ENCODE measurements around the gene CLCN2. TPM values are rescaled to one million over a fixed set of nuclear protein-coding genes. Genes with fewer than 3 reads are reported as not detected.

Gene CLCN2
- total RNA-seq, 1 experiment from 2014 or later, result 21.6 TPM

GRCh38 chr3:184345317-184346144, 15.9 kb downstream of the CLCN2 start (continued):
- no peak for TF ChIP-seq ZBTB33 (IDR thresholded peaks at IDR 0.05; ENCODE audit: extremely low read depth, insufficient replicate concordance, low read length)

- BruUV-seq (replicated peaks), result no TSS peak
- Histone ChIP-seq H3K36me3 (ENCODE audit: control insufficient read depth in 1 of 2, insufficient read depth in 2 of 2, low read length in 2 of 2) (peaks cover 5 to 9% of the 10 kb centered on the region in 2 experiments; a peak in 2 of 4 replicates), H3K9me2 (ENCODE audit: insufficient read depth) (no peaks in the 10 kb centered on the region), H3K27ac (ENCODE audit: low read depth, low read length) (no peak overlapping the region), H3K9me3 (ENCODE audit: control insufficient read depth in 1 of 2, insufficient read depth in 1 of 2, low read depth in 1 of 2, low read length in 2 of 2) (no peaks in the 10 kb centered on the region), H3K4me1 (ENCODE audit: control insufficient read depth in 1 of 2, insufficient read depth in 2 of 2, low read length in 2 of 2) (peaks cover 9 to 14% of the 10 kb centered on the region in 2 experiments), H2AFZ (ENCODE audit: low read depth, low read length, poor library complexity, severe bottlenecking) (no peak overlapping the region), H4K20me1 (ENCODE audit: insufficient read depth) (no peaks in the 10 kb centered on the region), H3K4me2 (ENCODE audit: low read length) (no peak overlapping the region), H3K27me3 (ENCODE audit: insufficient read depth, low read length) (no peaks in the 10 kb centered on the region), H3K79me2 (ENCODE audit: insufficient read depth, low read length) (no peaks in the 10 kb centered on the region), H3K9ac (ENCODE audit: low read length) (no peak overlapping the region), H3K4me3 (replicated peaks in 1 of 2; ENCODE audit: low read depth in 1 of 2, low read length in 2 of 2) (no peak overlapping the region)
- TF ChIP-seq CBX3 (IDR thresholded peaks at IDR 0.05; ENCODE audit: low read depth) (no peak), SIN3A (IDR thresholded peaks at IDR 0.05; ENCODE audit: low read depth) (no peak; the same call in 1 of the 2 replicates)
- ChIA-PET POLR2A (interaction anchor here (0.6 to 0.7 kb wide), 2 partner anchors 17 to 27 kb away, joined by 3 to 6 read pairs; no protein-coding TSS in a partner anchor), CTCF (interaction anchor here (0.9 to 1.5 kb wide), 7 partner anchors 8 to 449 kb away, joined by 3 to 7 read pairs (median 4); partner anchors contain the start of genes FAM131A and POLR2H), RAD21 (ENCODE audit: low non-redundant PET in 1 of 2, low total read pairs in 2 of 2, uncharacterized antibody in 2 of 2, unreplicated experiment in 2 of 2) (no interaction called here)
- intact Hi-C loops (cut with micrococcal nuclease), result no loop called here
- ATAC-seq (no peak), DNase-seq (ENCODE audit: low read depth, low spot score) (no peak)
Observed at GRCh38 chr3:184344579-184345316, 16.7 kb downstream of the CLCN2 start.
